ENCODE results near the gene BRD2.

Gene BRD2

GRCh38 chr6:32950010-32950409, 18.4 kb upstream of the BRD2 start:
- no peak for DNase-seq

DNA sequence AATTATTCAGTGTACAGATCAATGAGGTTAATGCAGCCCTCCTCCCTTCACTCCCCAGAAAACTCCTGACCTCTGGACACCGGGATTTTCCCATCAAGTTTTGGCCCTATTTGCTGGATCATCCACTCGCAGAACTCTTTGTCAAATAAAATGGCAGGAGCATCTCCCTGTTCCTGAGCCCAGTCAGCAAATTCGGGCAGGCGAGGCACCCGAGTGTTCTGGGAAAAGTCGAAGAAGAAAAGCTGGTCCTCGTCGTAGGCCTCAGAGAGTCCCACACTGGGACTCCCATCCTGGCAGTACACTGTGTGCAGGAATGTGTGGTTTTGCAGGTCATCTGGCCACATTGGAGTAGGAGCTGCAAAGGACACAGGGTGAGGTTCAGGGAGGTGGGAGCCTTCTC, 17.9 kb upstream of the BRD2 start:
- no peak for DNase-seq

DNA sequence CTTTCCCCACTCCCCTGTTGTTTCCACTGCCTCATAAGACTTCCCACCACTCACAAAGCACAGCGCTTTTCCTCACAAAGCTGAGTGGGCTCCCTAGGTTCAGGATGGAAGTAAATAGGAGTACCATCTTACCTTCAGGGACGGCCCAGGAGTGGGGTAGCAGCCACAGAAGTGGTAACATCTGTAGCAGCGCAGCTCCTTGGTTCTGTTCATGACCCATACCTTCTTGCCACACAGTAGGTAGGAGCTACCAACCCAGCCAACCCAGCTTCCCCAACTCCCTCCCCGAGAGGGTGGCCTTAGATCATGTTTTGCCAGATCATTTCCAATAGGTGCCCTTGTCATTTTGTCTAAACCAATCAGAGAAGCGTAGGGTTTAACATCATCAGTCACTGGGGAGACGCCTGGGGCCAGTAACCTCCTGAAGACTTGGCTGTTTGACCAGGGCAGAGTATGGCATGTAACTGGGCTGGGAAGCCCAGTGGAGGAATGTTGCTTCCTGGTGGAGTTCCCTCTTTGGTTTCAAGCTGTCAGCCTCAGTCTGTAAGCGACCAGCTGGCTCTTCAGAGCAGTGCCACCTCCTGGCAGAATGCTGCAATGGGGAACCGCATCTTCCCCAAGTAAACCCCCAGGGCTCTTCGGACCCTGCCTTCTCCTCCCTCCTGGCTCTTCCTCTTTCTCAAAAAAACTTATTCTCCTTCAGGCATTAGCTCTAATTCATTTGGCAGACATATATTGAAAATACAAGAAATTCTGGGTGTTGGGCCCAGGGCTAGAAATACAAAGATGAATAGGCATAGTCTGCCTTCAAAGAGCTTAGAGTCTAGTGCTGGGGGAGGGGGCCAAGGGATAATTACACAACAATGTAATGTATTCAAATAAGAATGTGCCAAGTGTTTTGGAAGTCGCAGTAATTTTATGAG, 15.3 kb upstream of the BRD2 start, which contains the start of gene HLA-DMA:
Gene HLA-DMA, minus strand, starts transcription at position 281 of the 923 bp plus-strand sequence. Its CDS starts 61 bp downstream, at position 220.
- peak; percentile 71 for DNase-seq

DNA sequence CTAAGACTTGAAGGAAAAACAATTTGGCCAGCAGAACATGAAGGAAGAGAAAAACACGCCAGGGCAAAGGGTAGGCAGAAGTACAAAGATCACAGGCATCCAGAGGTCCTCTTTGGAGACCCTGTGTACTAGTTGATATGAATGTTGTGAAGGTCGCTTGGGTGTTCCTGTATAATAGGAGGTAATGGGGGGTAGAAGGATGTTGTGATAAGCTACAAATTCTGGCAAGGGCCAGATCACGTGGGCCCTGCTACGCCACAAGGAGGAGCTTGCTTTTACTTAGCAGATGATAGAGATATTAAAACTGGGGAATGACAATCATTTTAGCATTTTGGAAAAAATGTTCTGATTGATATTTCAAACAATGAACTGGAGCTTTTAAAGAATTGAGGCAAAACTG, 14.6 kb upstream of the BRD2 start:
- no peak for DNase-seq

DNA sequence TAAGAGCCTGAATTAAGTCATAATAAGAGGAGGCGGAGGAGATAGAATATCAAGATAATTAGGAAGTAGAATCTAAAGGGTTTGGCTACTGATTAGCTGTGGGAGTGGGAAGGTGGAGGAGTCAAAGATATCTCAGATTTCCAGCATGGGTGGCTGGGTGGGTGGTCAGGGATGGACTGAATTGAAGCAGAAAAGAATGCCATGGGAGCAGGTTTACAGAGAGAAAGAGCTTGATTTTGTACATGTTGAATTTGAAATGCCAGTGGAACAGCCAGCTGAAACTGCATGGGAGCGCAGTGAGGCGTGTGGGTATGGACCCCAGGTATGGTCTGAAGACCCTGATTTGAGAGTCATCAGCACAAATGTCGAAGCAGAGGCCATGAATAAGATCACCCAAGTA, 14.1 kb upstream of the BRD2 start:
- DNase-seq = no peak

DNA sequence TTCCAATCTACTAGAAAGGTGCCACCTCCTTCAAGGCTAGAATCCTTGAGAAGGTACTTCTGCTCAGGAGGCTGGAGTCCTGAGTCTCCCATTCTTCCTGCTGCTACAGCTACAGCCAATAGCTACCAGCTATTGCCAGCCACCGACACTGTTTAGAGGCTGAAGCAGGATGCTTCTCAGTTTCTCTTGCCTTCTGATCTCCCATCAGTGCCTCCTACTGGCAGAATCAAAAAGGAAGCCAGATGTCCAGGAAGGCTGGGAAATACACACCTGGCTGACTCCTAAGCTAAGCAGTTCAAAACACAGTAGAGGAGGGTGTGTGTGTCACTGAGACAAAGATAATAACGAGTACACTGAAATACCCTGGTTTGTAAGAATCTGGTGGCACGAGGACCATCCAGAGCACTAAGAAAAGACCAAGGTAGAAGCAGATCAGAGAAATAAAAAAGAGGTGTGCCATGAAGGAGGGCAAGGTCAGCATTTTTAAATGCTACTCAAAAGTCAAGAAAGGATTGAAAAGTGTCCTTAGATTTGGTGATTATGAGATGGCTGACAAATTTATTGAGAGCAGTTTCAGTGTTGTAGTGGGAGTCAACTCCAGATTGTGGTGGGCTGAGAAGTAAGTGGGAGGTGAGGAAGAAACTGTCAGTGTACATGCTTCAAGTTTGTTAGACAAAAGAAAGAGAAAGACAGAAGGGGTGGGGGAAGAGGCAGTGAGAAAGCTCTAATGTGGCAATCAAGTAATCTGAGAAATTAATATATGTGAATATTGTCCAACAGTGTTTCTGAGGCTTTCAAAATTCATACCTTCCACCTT, 13.2 kb upstream of the BRD2 start:
- no peak for DNase-seq

DNA sequence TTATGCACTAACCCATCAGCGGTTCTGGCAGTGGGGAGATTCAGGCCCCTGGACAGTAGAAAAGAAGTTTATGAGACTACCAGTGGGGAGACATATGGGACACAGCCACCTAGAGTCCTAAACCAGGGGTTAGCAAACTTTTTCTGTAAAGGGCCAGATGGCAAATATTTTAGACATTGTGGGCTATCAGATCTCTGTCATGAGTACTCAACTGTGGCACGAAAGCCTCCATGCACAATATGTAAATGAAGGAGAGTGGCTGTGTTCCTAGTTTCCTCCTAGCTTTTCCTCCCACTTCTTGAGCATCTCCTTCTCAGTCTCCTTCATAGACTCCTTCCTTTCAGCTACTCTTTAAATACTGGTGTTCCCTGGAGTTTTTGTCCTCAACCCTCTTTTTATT, 12.2 kb upstream of the BRD2 start:
- no peak for DNase-seq

- no peak for DNase-seq
Observed at GRCh38 chr6:32960563-32960962, 7.8 kb upstream of the BRD2 start.

DNA sequence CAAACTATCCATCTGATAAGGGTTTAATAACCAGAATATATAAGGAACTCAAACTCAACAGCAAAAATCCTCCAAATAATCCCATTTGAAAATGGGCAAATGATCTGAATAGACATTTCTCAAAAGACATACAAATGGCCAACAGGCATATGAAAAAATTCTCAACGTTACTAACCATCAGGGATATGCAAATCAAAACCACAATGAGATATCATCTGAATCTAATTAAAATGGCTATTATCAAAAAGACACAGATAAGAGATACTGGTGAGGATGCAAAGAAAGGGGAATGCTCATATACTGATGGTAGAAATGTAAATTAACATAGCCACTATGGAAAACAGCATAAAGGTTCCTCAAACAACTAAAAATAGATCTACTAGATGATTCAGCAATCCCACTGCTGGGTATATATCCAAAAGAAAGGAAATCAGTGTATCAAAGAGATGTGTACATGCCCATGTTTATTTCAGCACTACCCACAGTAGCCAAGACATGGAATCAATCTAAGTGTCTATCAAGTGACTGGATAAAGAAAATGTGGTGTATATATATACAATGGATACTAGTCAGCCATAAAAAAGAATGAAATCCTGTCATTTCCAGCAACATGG, 6.1 kb upstream of the BRD2 start:
- DNase-seq = no peak

DNA sequence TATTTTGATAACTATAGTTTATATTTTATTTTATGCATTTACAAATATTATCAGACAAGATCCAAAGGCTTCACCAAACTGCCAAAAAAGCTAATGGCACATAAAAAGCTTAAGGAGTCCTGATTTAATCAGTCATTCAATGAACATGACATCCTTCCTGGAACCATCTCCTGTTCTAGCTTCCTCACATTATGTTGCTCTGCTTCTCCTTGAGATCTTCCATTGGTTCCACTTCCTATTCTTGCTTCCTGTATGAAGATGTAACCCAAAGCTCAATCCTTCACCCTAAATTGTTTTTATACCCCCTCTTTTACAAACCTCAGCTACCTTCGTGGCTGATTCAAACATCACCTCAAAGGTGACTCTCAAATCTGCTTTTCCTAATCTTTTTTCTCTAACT, 4.5 kb upstream of the BRD2 start:
- no peak for DNase-seq

- DNase-seq = no peak
Observed at GRCh38 chr6:32964776-32965175, 3.6 kb upstream of the BRD2 start.

GRCh38 chr6:32967151-32968091, 973 bp upstream of the BRD2 start:
- DNase-seq = no peak

GRCh38 chr6:32968867-32969684, 682 bp downstream of the BRD2 start:
- peak; percentile 52 for DNase-seq

DNA sequence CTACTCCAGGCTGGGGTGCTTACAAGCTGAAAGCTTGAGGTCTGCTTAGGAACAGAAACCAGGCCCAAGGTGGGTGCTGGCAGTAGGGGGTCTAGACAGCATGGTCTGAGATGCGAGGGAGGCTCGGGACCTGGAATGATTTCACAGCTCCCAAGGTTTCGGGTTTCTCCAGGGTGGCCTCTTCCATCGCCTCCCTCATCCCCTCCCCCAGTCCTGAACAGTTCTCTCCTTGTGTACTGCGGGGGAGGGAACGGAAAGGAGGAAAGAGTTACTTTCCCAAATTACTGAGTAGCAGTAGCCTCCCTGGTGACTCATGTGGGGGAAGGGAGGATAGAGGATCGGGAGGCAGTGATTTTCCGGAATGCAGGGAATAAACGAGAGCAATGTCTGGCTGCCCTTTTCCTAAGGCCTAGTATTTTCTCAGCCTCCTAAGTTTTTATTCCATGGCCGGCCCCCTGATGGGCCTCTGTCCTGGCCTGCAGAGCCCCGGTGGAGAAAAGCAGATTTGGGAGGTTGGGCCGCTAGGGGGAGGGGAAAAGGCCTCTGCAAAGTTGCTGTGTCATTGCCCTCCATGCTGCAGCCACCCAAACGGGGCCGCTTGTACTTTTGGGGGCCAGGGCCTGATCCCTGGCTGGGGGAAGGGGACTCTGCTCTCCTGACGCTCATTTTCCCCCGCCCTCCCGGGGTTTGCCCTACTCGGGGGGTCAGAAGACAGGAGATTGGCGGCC, 1.5 kb downstream of the BRD2 start:
- peak; percentile 67 for DNase-seq

DNA sequence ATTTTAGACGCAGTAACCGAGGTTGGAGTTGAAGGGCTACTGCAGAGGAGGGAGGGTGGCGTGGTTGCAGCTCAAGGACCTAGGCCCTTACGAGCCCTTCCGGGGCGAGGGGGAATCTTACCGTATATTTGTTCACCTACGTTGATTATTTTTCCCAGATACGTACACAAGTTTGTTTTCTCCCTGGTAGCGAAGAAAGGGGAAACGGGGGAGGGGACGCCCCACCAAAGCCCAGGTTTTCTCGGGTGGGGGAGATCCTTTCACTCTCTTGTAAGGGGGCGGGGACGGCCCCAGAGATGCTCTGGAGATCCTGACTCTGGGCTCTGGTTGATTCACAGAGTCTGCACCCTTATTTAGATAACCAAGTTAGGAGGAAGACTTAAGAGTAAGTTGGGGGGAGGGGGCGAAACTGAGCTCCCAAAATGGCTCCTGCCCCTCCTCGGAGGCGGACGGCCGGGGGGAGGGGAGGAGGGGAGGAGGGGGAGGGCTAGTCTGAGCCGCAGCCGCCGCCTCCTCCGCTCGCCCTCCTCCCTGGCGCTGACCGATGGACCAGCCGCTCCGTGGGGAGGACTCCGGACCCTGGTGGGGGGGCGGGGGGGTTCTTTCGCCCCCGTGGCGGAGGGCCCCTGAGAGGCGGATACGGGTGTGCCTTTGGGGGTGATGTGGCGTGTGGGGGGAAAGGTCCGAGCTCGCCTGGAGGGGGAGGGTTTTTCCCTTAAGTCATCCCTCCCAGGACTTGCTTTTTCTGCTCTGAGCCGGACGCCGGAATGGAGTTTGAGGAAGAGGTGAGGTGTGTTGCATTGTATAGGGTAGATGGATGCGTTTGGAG, 2.2 kb downstream of the BRD2 start:
- peak; percentile 75 for DNase-seq

DNA sequence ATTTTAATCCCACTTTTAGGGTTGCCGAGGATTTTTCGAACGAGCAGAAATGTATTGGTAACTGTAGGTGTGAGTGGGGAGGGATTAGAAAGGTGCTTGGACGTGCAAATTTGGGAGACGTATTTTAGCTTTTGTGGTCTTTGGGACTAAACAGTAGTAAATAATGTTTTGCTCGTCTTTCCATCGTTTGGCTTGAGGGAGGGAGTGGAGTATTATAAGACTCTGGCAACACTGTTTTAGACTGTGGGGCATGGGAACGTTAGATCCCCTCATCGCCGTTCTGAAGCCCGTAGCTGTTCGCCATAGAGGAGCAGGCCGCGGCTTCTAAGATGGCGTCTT, 2.8 kb downstream of the BRD2 start:
- no peak for DNase-seq

DNA sequence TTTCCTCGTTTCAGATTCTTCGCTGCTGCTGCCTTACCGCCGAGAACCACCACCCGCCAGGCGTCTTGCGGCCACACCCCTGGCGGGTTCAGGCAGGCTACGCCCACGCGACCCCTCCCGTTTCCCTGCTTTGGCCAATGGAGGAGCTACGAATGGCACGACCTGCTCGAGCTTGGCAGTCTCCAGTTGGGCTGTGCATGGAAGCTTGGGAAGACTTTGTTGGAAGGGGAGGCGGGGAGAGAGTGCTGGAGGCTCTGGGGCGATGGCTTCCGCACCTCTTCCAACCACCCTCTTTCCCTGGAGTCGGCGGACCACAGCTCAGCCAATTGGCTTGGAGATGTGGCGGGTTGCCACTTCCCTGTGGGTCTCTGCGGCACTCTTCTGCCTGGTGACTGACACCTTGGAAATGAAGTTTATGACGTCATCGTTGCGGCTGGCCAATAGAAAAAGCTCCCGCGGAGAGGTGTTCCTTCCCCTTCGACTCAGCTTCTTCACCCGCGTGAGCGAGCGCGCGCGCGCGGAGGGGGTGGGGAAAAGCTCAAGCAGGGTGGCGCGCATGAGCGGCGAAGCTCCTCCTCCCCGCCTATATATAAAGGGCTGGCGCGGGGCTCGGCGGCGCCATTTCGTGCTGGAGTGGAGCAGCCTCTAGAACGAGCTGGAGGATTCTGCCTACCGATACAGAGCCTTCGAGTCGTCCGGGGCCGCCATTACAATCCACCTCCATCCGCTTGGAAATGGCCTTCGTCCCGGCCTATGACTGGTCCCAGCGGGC, 3.4 kb downstream of the BRD2 start:
- DNase-seq = peak; percentile 100

DNA sequence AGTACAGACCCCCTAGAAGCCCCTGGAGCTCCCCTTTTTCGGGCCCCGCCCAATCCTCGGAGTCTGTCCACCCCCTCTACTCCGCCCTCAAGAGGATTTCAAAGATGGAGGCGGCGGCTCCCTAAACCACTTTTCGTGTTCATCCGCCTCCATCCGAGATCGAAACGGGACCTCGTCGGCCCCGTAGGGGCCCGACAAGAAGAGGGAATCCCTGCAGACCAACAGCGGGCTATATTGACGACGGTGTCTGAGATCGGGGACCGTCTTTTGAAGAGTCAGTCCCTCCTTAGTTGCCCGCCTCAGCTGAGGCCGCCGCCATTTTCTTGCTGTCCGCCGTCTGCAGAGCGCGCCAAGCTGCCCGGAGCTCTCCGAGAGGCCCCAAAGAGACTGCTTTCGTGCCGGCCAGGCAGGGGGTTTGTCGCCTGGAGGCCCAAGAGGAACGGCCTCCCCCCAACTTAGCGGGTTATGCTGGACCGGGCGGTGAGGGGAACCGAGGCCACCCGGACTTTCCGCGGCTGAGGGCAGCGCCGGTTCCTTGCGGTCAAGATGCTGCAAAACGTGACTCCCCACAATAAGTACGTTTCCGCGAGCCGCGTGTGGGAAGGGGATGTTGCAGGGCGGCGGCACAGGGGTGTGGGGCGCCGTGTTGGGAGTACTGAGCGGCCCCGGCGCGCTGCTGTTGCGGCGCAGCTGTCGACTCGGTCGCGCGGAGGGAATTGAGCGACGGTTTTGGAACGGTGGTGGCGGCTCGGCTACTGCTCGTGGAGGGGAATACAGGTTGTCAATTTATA, 4.2 kb downstream of the BRD2 start:
- no peak for DNase-seq
